Kidney epithelial cell (primary cell): ENCODE measurements around the gene PTBP3. TPM values are rescaled to one million over a fixed set of nuclear protein-coding genes. Genes with fewer than 3 reads are reported as not detected.

Experiments
- DNase-seq: peaks from one replicate; pipeline ENCODE4 v3.0.0-alpha.2; 2010; ENCODE audit warnings: low read depth
- H3K27me3 ChIP-seq: 2 replicates; pipeline ENCODE4 v1.6.0; 2011; ENCODE audit warnings: low read length; ENCODE audit not compliant: control insufficient read depth, insufficient read depth
- H3K36me3 ChIP-seq: 2 replicates; pipeline ENCODE4 v1.5.1; 2011; ENCODE audit warnings: low read length; ENCODE audit not compliant: control insufficient read depth, insufficient read depth
- H3K4me3 ChIP-seq: 2 replicates; pipeline ENCODE4 v1.5.1; 2011; ENCODE audit warnings: low read depth, mild to moderate bottlenecking, control low read depth, low read length
- total RNA-seq: library from RNA; depleted of rRNA; stranded (reverse); fragments of >200 nt; gene quantifications from 2 replicates; pipeline ENCODE4 v1.2.3, GENCODE V29; 2015
- TF ChIP-seq, protein P1 (sequence below): IDR thresholded peaks from 2 replicates; pipeline ENCODE4 v1.5.1; 2011; ENCODE audit warnings: mild to moderate bottlenecking, moderate library complexity, low read length, control low read depth, inconsistent platforms; ENCODE audit not compliant: insufficient read depth, poor library complexity, severe bottlenecking

Gene PTBP3
- total RNA-seq, 1 donor from 2014 or later: 79.8 TPM

GRCh38 chr9:112327718-112328450 lies 5.5 kb downstream of the PTBP3 start:
- TF ChIP-seq, protein P1, sequence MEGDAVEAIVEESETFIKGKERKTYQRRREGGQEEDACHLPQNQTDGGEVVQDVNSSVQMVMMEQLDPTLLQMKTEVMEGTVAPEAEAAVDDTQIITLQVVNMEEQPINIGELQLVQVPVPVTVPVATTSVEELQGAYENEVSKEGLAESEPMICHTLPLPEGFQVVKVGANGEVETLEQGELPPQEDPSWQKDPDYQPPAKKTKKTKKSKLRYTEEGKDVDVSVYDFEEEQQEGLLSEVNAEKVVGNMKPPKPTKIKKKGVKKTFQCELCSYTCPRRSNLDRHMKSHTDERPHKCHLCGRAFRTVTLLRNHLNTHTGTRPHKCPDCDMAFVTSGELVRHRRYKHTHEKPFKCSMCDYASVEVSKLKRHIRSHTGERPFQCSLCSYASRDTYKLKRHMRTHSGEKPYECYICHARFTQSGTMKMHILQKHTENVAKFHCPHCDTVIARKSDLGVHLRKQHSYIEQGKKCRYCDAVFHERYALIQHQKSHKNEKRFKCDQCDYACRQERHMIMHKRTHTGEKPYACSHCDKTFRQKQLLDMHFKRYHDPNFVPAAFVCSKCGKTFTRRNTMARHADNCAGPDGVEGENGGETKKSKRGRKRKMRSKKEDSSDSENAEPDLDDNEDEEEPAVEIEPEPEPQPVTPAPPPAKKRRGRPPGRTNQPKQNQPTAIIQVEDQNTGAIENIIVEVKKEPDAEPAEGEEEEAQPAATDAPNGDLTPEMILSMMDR: no peak
- no peaks in the 10 kb centered on the region for H3K36me3 ChIP-seq
- no peak for DNase-seq
- H3K4me3 ChIP-seq: no peak overlapping the region
- no peaks in the 10 kb centered on the region for H3K27me3 ChIP-seq

- DNase-seq: no peak
- H3K4me3 ChIP-seq: no peak overlapping the region
- no peaks in the 10 kb centered on the region for H3K36me3 ChIP-seq
- no peaks in the 10 kb centered on the region for H3K27me3 ChIP-seq
- TF ChIP-seq, protein P1: no peak
Observed at GRCh38 chr9:112326194-112326593, 7.2 kb downstream of the PTBP3 start.

- no peak for DNase-seq
- Histone ChIP-seq H3K27me3 (no peaks in the 10 kb centered on the region), H3K36me3 (no peaks in the 10 kb centered on the region), H3K4me3 (no peak overlapping the region)
- TF ChIP-seq, protein P1: no peak
Observed at GRCh38 chr9:112325600-112325999, 7.8 kb downstream of the PTBP3 start.

GRCh38 chr9:112325127-112325526 lies 8.3 kb downstream of the PTBP3 start:
- no peak for DNase-seq
- no peaks in the 10 kb centered on the region for H3K27me3 ChIP-seq
- H3K36me3 ChIP-seq: no peaks in the 10 kb centered on the region
- no peak overlapping the region for H3K4me3 ChIP-seq
- TF ChIP-seq, protein P1: no peak

- TF ChIP-seq, protein P1: no peak
- no peak for DNase-seq
Observed at GRCh38 chr9:112323378-112323854, 10.0 kb downstream of the PTBP3 start.

DNA sequence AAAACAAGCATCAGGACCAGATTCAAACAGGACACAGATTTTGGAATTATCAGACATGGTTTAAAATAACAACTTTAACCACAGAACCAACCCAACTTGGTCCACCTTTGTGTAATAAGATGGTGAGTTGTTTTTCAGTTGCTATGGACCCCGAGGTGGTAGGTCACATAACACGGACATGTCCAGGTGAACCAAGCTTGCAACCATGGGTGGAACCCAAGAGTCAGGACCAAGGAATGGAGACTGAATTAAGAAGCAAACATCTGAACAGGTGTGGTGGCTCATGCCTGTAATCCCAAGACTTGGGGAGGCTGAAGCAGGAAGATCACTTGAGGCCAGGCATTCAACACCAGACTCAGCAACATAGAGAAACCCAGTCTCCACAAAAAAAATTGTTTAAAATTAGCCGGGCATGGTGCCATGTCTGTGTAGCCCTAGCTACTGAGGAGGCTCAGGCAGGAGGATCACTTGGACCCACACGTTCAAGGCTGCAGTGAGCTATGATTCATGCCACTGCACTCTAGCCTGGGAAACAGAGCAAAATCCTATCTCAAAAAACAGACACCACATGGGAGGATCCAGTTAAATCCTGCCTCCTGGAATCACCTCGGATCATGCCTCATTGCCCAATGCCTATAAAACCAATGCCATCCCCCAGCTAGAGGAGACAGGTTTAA lies 10.6 kb downstream of the PTBP3 start:
- no peak for DNase-seq
- TF ChIP-seq, protein P1: no peak
- H3K4me3 ChIP-seq: no peak overlapping the region
- no peaks in the 10 kb centered on the region for H3K27me3 ChIP-seq
- H3K36me3 ChIP-seq: no peaks in the 10 kb centered on the region

More at GRCh38 chr9:112323378-112323854, 10.0 kb downstream of the PTBP3 start:
- Histone ChIP-seq H3K4me3 (no peak overlapping the region), H3K36me3 (no peaks in the 10 kb centered on the region), H3K27me3 (no peaks in the 10 kb centered on the region)
